Stimulated activated memory B cell treated with anti-CD40 and anti-IgM and Interleukin-4, amounts not matched to agents 10 μg/mL and 1 μg/mL and 100 μg/mL, for 72 hours (primary cell): Measurements from ENCODE around the gene IFITM2.
"Not testable (repeated sequence)": the region's sequence is repeated elsewhere in the genome, so short reads cannot be mapped to it uniquely, and the experiment has no call there.

Source experiments
- ATAC-seq: fragments of 150-1000 bp; cut with Tn5 transposase; 2 replicates; pipeline ENCODE4 v1.10.0; 2021
- H3K27ac Mint-ChIP-seq: one replicate; pipeline ENCODE4 v1.8.0; 2022; ENCODE audit warnings: mild to moderate bottlenecking, mixed read lengths
- H3K27me3 Mint-ChIP-seq: one replicate; pipeline ENCODE4 v1.8.0; 2022; ENCODE audit warnings: mixed read lengths
- H3K36me3 Mint-ChIP-seq: one replicate; pipeline ENCODE4 v1.8.0; 2022; ENCODE audit warnings: mixed read lengths
- H3K4me1 Mint-ChIP-seq: one replicate; pipeline ENCODE4 v1.8.0; 2022; ENCODE audit warnings: mixed read lengths
- H3K4me3 Mint-ChIP-seq: one replicate; pipeline ENCODE4 v1.8.0; 2022; ENCODE audit warnings: mild to moderate bottlenecking, moderate library complexity, mixed read lengths
- H3K9me3 Mint-ChIP-seq: one replicate; pipeline ENCODE4 v1.8.0; 2022; ENCODE audit warnings: mixed read lengths

IFITM2 gene

GRCh38 chr11:309979-310572, 2.5 kb downstream of the IFITM2 start:
- Mint-ChIP-seq H3K4me1 (peaks cover 55% of the 10 kb centered on the region), H3K27ac (peak overlapping the region; percentile 99), H3K4me3 (peak overlapping the region; percentile 40)
- not testable (repeated sequence) for ATAC-seq, H3K27me3 Mint-ChIP-seq, H3K9me3 Mint-ChIP-seq, H3K36me3 Mint-ChIP-seq

DNA sequence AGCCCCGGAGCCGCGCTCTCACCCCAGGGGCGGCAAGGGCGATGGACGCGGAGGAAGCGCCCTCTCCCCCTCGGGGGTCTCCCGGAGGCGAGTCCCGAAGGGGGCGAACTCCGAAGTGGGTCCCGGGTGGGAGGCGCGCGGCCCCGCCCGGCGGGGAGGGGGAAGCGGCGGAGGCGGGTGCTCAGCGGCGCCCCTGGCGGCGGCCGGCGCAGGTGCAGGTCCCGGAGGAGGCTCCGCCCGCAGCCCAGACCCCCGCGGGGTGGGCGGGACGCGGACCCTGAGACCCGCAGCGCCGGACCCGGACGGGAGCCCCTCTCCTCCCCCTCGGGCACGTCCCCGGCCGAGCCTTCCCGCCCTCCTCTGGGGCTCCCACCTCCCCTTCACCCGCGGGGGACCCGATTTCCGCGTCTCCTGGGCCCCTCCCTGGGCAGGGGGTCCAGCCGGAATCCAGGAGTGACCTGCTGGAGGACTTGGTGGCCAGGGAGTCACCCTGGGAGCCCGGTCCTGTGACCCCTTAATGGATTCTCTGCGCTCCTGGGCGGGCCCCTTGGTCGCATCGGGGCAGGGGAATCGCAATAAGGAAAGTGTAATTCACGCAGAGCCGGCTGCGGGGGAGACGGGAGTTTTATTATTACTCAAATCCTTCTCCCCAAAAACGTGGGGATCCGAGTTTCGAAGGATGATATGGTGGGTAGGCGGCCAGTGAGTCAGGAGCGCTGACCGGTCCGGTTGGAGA, 3.6 kb downstream of the IFITM2 start:
- H3K27me3 Mint-ChIP-seq, H3K36me3 Mint-ChIP-seq, H3K9me3 Mint-ChIP-seq: not testable (repeated sequence)
- Mint-ChIP-seq H3K27ac (peak overlapping the region; percentile 64), H3K4me3 (peak overlapping the region; percentile 56), H3K4me1 (peaks cover 59% of the 10 kb centered on the region)
- peak; percentile 67 for ATAC-seq

DNA sequence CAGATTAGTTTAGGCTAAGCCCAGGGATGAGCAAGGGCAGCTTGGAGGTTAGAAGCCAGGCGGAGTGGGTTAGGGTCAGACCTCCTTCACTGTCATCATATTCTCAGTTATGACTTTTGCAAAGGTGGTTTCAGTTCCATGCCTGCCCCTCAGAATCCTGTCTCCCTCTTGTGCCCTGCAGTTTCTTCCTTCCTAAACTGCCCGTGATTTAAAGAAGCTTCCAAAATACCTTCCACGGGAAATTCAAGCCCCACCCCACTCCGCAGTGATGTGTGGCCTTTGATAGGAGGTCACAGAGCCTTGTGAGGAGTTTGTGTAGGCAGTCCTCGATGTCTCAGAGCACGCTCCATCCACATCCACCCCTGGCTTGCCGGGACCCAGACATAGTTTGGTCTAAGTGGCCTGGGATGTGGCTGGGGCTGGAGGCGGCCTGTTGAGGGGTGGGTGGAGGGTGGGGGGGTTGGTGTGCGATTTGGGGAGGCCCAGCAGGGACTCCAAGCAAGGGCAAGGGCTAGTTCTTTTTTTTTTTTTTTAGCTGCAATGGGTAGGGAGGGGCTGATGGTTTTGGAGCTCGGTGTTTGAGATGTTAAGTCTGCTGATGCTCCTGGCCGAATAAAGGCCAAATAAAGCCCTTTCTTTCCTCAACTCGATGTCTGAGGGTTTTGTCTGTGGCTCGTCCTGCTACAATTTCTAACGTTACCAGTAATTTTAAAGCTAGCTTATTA, 4.6 kb downstream of the IFITM2 start:
- H3K4me3 Mint-ChIP-seq = peak overlapping the region; percentile 56
- no peaks in the 10 kb centered on the region for H3K36me3 Mint-ChIP-seq
- H3K27ac Mint-ChIP-seq = peak overlapping the region; percentile 89
- H3K27me3 Mint-ChIP-seq = no peaks in the 10 kb centered on the region
- H3K4me1 Mint-ChIP-seq = peaks cover 67% of the 10 kb centered on the region
- no peaks in the 10 kb centered on the region for H3K9me3 Mint-ChIP-seq
- no peak for ATAC-seq

DNA sequence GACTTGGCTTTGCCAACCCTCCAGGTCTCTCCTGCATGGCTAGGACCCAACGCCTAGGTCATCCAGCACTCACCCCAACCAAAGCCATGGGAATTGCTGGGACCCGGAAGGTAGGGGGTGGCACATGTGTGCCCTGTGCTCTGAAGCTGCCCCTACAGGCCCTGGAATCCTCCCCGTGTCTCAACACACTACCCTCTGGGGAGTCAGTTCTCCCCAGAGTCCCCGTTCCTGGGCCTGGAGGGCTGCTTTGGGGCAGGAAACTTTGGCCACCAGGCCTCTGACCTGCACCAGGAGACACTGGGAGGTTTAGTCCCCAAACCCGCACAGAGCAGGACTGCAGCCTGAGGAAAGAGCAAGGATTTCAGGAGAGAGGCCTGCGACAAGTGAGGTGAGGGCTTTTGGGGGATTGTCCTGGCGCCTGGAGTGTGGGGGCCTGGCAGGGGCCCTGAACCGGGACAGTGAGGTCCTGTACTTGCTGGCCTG, 5.7 kb downstream of the IFITM2 start:
- Mint-ChIP-seq H3K4me3 (peak overlapping the region; percentile 91), H3K4me1 (peaks cover 67% of the 10 kb centered on the region), H3K27ac (peak overlapping the region; percentile 89), H3K9me3 (no peaks in the 10 kb centered on the region), H3K27me3 (no peaks in the 10 kb centered on the region), H3K36me3 (no peaks in the 10 kb centered on the region)
- no peak for ATAC-seq

DNA sequence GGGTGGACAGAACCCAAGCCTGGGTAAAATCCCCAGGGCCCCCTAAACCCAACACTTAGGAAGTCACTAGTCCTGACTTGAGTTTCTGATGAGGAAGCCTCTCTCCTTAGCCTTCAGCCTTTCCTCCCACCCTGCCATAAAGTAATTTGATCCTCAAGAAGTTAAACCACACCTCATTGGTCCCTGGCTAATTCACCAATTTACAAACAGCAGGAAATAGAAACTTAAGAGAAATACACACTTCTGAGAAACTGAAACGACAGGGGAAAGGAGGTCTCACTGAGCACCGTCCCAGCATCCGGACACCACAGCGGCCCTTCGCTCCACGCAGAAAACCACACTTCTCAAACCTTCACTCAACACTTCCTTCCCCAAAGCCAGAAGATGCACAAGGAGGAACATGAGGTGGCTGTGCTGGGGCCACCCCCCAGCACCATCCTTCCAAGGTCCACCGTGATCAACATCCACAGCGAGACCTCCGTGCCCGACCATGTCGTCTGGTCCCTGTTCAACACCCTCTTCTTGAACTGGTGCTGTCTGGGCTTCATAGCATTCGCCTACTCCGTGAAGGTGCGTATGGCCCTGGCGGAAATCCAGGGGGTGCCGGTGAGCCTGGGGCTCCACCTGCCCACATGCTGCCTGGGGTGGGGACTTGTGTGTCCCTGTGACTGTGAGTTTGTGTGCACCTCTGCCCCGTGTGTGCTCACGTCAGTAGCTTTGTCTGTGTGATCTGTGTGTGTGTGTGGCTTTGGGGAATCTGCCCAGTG, 6.4 kb downstream of the IFITM2 start, which contains the start of gene IFITM1:
TSS of gene IFITM1 (plus strand) at position 254 of the 767 bp plus-strand sequence. CDS start at position 385, 131 bp downstream.
- H3K36me3 Mint-ChIP-seq = no peaks in the 10 kb centered on the region
- H3K27me3 Mint-ChIP-seq = no peaks in the 10 kb centered on the region
- peak; percentile 62 for ATAC-seq
- no peaks in the 10 kb centered on the region for H3K9me3 Mint-ChIP-seq
- peak within 1 kb of the TSS; percentile 89 for H3K27ac Mint-ChIP-seq
- peaks cover 61% of the 10 kb centered on the region for H3K4me1 Mint-ChIP-seq
- H3K4me3 Mint-ChIP-seq = peak within 1 kb of the TSS; percentile 91

DNA sequence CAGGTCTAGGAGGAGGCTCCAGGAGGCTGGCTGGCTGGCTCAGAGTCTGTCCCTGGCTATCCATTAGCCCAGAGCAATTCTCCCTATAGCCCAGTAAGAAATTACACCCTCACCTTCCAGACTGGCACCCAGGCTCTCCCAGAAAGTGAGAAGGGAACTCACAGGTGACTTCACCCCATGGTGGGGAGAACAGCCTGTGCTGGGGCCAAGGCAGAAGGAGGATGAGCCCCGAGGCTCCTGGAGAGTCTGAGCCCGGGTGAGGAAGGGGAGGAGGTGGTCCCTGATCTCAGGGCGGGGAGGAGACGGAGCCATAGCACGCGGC, 6.9 kb downstream of the IFITM2 start:
- not testable (repeated sequence) for ATAC-seq, H3K9me3 Mint-ChIP-seq, H3K36me3 Mint-ChIP-seq, H3K27me3 Mint-ChIP-seq
- peak overlapping the region; percentile 91 for H3K4me3 Mint-ChIP-seq
- peak overlapping the region; percentile 89 for H3K27ac Mint-ChIP-seq
- H3K4me1 Mint-ChIP-seq = peaks cover 58% of the 10 kb centered on the region

GRCh38 chr11:315051-315481, 7.5 kb downstream of the IFITM2 start:
- H3K9me3 Mint-ChIP-seq = no peaks in the 10 kb centered on the region
- H3K27ac Mint-ChIP-seq = peak overlapping the region; percentile 89
- H3K27me3 Mint-ChIP-seq = no peaks in the 10 kb centered on the region
- no peaks in the 10 kb centered on the region for H3K36me3 Mint-ChIP-seq
- ATAC-seq = no peak
- peaks cover 58% of the 10 kb centered on the region for H3K4me1 Mint-ChIP-seq
- H3K4me3 Mint-ChIP-seq = peak overlapping the region; percentile 91

- Mint-ChIP-seq H3K27ac (peak overlapping the region; percentile 89), H3K4me3 (peak overlapping the region; percentile 91), H3K4me1 (peaks cover 63% of the 10 kb centered on the region), H3K9me3 (no peaks in the 10 kb centered on the region), H3K36me3 (no peaks in the 10 kb centered on the region), H3K27me3 (no peaks in the 10 kb centered on the region)
- ATAC-seq = no peak
Measured at GRCh38 chr11:315516-315994, 7.9 kb downstream of the IFITM2 start.

DNA sequence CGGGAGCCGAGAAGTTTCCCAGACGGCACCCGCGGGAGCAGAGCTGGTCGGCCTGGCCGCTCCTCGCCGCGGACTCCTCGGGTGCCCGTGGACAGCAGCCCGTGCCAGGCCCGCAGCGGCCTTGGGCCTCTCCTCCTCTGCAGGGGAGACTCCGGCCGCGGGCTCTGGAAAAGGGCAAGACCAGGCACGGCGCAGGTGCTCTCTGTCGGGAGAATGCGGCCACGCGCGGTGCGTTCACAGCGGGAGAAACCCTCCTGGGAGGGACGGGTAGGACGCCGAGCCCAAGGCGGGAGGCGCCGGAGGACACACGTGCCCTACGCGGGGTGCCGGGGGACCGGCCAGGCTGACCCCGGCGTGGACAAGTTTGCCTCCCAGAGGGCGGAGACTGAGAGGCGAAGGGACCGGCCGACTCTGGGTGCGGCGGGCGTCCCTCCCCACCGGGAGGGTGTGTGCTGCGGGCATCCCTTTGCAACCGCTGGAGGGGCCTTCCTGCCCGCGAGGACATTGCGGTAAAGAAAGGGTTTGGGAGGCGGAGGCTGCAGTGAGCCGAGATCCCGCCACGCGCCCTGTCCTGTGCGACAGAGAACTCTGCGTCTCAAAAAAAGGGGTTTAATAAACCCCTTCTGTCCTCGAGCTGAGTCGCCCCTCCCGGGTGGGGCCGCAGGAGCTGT, 8.6 kb downstream of the IFITM2 start:
- H3K4me1 Mint-ChIP-seq = peaks cover 66% of the 10 kb centered on the region
- H3K27me3 Mint-ChIP-seq = no peaks in the 10 kb centered on the region

GRCh38 chr11:316891-317301, 9.3 kb downstream of the IFITM2 start:
- no peak for ATAC-seq
- Mint-ChIP-seq H3K4me1 (peaks cover 63% of the 10 kb centered on the region), H3K36me3 (no peaks in the 10 kb centered on the region), H3K27ac (peak overlapping the region; percentile 59), H3K9me3 (no peaks in the 10 kb centered on the region), H3K27me3 (no peaks in the 10 kb centered on the region), H3K4me3 (no peak overlapping the region)

More for the DNA sequence above, 8.6 kb downstream of the IFITM2 start:
- no peak for ATAC-seq
- Mint-ChIP-seq H3K9me3 (no peaks in the 10 kb centered on the region), H3K36me3 (no peaks in the 10 kb centered on the region), H3K4me3 (no peak overlapping the region), H3K27ac (peak overlapping the region; percentile 59)

DNA sequence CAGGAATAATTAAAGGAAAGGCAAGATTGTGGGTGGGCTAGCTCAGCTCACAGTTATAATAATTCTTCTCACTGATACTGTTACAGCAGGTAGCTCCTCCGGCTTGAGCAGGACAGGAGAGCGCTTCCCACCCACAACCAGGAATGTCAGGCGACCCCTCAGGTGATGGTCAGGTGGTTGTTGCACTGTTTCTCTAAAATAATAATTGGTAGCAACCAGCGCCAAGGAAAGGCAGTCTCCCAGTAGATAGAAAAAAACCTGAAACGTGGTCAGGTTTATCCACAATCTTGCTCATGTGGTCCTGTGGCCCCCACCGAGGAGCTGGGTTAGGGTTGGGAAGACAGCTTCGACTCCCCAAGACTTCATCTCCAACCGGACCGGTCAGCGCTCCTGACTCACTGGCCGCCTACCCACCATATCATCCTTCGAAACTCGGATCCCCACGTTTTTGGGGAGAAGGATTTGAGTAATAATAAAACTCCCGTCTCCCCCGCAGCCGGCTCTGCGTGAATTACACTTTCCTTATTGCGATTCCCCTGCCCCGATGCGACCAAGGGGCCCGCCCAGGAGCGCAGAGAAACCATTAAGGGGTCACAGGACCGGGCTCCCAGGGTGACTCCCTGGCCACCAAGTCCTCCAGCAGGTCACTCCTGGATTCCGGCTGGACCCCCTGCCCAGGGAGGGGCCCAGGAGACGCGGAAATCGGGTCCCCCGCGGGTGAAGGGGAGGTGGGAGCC, 10.2 kb downstream of the IFITM2 start:
- ATAC-seq, H3K4me3 Mint-ChIP-seq, H3K36me3 Mint-ChIP-seq, H3K9me3 Mint-ChIP-seq, H3K27me3 Mint-ChIP-seq: not testable (repeated sequence)
- peak overlapping the region; percentile 59 for H3K27ac Mint-ChIP-seq
- peaks cover 56% of the 10 kb centered on the region for H3K4me1 Mint-ChIP-seq

GRCh38 chr11:318405-319120, 10.9 kb downstream of the IFITM2 start:
- H3K9me3 Mint-ChIP-seq, H3K4me3 Mint-ChIP-seq, H3K36me3 Mint-ChIP-seq, H3K27ac Mint-ChIP-seq, H3K27me3 Mint-ChIP-seq: not testable (repeated sequence)
- peak; percentile 71 for ATAC-seq
- H3K4me1 Mint-ChIP-seq = peaks cover 49% of the 10 kb centered on the region

GRCh38 chr11:319121-319887, 11.7 kb downstream of the IFITM2 start:
- H3K4me1 Mint-ChIP-seq = peaks cover 41% of the 10 kb centered on the region
- ATAC-seq = peak; percentile 25
- peak overlapping the region; percentile 39 for H3K4me3 Mint-ChIP-seq
- H3K27ac Mint-ChIP-seq, H3K9me3 Mint-ChIP-seq, H3K36me3 Mint-ChIP-seq, H3K27me3 Mint-ChIP-seq: not testable (repeated sequence)
